ENCODE results near the gene TRABD.

- TF ChIP-seq POLR2AphosphoS5 (IDR thresholded peaks at IDR 0.05) (no peak), CTCF (IDR thresholded peaks at IDR 0.05) (no peak)
Observed at GRCh38 chr22:50238755-50239154, 53.0 kb downstream of the TRABD start.

Measured in breast epithelium (tissue), 3 donors.